Measurements from ENCODE around the gene SLC6A17.
A peak's percentile ranks its signal among the peaks of the same experiment; 100 is the strongest.

Gene SLC6A17

DNA sequence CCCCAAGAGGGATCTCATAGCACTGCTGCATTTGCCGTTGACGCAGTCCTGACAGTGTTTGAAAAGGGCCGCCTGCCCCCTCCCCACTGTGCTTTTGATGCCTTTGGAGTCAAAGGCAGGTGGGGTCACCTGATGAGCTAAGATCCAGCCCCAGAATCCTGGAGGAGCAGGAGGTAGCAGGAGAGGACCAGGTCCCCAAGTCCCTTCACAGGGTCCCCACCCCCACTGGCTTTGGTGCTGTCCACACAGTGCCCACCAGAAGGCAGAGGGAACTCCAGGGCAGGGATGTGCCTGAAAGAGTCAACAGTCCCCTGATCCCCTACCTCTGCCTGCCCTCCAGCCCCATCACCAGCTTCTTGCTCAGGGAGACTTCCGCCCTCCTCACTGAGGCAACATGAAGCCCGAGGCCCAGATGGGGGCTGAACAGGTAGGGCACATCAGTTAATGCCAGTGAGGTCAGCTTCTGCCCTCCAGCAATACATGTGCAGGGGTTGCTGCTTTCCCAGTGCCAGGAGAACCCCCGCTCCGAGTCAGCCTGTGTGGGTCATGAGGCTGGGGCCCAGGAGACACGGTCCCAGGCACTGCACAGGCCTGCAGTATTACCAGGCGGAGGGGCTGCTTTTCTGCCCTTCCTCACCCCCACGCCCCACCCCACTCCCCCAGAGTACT lies 51.0 kb downstream of the SLC6A17 start:
- no peak for DNase-seq (ENCODE audit: low read depth in 3 of 3)

DNA sequence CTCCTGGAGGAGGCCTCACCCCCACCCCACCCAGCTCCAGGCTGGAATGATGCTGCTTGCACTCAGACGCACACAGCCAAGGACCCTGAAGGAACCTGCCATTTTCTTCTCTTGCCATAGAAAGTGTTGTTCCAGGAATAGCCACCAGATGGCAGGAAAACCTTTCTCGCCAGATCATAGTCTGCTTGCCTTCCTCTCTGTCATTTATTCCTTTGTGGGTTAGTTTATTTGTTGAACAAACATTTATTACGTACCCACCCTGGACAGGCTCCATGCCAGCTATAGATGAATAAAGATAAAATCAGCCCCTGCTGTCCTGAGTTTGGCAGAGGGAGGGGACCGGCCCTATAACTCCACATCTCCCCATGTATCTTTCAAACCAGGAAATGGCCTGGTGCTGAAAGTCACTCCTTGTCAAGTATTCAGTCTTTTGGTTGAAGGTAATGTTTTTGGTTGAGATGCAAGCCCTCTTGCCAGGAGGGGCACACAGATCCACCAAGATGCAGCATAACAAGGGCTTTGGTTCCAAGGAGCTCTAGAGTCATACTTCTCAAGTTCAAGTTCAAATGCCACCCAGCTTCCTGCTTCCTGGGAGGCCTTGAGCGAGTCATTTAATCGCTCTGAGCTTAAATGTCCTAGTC lies 52.8 kb downstream of the SLC6A17 start:
- peak; percentile 44 to 63 (median 53) for DNase-seq (ENCODE audit: low read depth in 3 of 3)

DNA sequence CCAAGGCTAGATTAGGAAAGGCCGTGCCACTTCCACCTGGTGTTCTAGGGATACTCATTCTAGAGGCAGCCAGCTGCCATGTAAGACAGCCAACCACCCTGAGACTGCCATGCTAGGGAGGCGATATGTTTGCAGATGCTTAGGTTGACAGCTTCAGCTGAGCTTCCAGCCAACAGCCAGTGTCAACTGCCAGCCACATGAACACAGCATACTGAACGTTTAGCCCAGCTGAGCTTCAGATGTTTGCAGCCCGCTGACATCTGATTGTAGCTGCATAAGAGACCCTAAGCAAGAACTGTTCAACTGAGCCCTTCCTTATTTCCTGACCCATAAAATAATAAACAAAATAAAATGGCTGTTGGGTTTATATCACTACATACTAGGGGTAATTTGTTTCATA lies 54.9 kb downstream of the SLC6A17 start:
- DNase-seq (ENCODE audit: low read depth in 3 of 3) = no peak

DNA sequence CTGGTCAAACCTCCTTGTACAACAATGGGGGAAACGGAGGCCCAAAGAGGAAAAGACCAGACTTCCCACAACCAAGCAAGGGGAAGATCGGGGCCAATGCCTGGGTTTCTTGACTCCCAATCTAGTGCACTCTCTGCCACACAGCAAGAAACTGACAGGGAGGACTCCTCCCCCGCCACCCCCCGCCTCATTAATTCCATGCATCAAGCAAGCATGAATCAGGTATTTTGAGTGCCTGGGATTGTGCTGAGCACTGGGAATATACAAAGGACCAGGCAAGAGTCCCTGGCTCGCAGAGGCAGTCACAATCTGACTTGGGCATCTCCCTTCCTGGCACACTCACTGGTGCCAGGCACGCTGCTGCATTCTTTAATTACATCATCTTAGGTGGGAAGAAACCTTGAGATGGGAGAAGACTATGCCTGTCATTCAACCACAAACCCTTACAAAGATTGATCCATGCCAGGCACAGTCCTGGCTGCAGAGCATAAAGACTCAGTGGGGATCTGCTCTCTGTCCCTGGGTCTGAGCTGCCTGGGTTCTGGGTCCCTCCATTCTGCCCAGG lies 55.4 kb downstream of the SLC6A17 start:
- no peak for DNase-seq (ENCODE audit: low read depth in 3 of 3)

- no peak for DNase-seq (ENCODE audit: low read depth in 3 of 3)
These were observed 56.1 kb downstream of the SLC6A17 start for GRCh38 chr1:110206261-110206920.

DNA sequence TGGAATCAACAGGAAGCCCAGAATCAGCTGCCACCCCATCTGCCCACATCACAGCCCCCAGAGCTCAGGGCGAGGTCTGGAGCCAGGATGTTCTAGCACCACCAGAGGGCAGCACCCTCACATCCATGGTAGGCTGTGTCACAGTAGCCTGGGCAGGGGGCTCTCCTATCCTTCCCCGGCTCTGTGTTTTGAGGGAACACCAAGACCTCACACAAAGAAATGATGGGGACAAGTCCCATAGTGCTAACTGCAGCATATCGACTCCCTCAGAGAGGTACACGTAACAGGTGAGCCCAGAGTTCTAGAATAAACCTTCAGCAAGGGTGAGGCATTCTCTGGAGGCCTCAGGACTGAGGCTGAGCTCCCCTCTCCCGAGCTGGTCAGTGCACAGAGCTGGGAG lies 57.5 kb downstream of the SLC6A17 start:
- DNase-seq (ENCODE audit: low read depth in 3 of 3) = peak; percentile 52 to 71 (median 61)

DNA sequence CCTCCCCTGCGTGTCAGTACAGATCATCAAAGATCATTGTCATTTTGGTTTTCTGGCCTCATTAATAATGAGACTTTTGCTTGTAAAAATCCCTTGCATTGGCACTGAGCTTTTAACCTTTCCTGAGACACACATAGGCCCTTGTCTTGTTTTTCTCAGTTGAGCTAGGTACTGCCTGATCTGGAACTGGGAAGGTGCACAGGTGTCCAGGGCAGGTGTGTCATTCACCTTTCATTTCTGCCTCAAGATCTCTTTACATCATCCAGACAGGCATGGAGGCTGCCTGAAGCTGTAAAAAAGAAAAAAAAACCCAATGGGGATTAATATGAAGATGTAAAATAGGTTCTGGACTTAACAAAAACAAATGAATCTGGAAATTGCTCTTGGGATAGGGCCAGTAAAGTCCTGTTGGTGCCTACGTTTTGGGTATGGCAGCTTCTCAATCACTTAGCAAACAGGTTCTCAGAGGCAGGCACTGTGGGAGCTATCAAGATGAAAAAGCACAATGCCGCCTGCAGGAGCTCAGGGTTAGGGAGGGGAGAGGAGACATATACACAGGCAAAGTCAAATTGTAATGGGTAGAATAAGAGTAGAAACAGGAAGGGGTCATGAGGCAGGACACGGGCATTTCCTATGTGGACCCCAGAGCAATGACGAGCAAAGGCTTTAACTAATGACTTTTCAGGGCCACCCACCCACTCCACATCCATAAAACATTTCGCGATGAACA lies 58.8 kb downstream of the SLC6A17 start:
- no peak for DNase-seq (ENCODE audit: low read depth in 3 of 3)

DNA sequence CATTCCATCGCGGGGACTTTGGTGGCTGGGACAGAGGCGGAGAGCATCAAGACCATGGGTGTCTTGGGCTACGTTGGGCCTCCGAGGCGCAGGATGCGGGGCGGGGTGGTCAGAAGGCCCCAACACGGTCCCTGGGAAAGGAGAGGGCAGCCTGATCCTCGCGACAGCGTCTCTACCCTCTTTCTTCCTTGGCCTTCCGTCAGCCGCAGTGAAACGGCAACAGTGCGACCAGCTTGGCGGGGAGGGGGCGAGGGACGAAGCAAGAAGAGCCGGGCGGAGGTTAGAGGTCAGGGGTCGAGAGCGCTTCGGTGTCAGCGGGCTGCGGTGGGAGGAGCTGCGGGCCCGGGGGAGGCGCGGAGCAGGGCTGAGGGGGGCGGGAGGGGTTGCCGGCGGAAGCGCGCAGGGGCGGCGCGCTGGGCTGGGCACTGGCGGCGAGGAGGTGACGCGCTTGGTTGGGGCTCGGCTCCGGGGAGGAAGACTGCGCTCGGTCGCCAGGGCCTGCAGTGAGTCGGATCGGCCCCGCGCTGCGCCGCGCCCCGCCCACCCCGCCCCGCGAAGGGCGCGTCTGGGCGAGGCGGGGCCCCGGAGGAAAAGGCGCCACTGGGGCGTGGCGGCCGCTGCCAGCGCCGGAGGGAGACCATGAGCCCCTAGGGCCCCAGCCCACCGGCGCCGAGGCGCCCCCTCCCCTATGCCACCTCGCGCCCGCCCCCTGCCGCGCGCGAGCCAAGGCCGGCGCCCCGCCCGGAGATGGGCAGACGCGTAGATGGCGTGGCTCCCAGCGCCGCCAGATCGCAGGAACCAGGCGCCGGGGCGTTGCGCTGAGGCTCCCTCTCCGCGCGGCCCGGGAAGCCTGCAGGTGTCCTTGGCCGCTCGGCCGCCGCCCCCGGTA lies 59.7 kb downstream of the SLC6A17 start, which contains the start of gene KCNC4:
Gene KCNC4 (plus strand): TSS at position 600 of the 889 bp plus-strand sequence. CDS start 1,186 bp downstream, outside the sequence.
- DNase-seq (ENCODE audit: low read depth in 3 of 3) = peak; percentile 77 to 90 (median 83)

GRCh38 chr1:110210604-110211495 lies 60.6 kb downstream of the SLC6A17 start:
- DNase-seq (ENCODE audit: low read depth in 3 of 3) = peak in 2 of 3 experiments; percentile 21 to 49

DNA sequence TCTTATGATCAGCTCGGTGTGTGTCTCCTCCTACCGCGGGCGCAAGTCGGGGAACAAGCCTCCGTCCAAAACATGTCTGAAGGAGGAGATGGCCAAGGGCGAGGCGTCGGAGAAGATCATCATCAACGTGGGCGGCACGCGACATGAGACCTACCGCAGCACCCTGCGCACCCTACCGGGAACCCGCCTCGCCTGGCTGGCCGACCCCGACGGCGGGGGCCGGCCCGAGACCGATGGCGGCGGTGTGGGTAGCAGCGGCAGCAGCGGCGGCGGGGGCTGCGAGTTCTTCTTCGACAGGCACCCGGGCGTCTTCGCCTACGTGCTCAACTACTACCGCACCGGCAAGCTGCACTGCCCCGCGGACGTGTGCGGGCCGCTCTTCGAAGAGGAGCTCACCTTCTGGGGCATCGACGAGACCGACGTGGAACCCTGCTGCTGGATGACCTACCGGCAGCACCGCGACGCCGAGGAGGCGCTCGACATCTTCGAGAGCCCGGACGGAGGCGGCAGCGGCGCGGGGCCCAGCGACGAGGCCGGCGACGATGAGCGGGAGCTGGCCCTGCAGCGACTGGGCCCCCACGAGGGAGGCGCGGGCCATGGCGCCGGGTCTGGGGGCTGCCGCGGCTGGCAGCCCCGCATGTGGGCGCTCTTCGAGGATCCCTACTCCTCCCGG lies 61.3 kb downstream of the SLC6A17 start:
- peak in 2 of 3 experiments; percentile 12 to 39 for DNase-seq (ENCODE audit: low read depth in 3 of 3)

- DNase-seq (ENCODE audit: low read depth in 3 of 3) = no peak
These were observed 62.2 kb downstream of the SLC6A17 start for GRCh38 chr1:110212169-110213142.

- no peak for DNase-seq (ENCODE audit: low read depth in 3 of 3)
These were observed 62.8 kb downstream of the SLC6A17 start for GRCh38 chr1:110213143-110213540.

DNA sequence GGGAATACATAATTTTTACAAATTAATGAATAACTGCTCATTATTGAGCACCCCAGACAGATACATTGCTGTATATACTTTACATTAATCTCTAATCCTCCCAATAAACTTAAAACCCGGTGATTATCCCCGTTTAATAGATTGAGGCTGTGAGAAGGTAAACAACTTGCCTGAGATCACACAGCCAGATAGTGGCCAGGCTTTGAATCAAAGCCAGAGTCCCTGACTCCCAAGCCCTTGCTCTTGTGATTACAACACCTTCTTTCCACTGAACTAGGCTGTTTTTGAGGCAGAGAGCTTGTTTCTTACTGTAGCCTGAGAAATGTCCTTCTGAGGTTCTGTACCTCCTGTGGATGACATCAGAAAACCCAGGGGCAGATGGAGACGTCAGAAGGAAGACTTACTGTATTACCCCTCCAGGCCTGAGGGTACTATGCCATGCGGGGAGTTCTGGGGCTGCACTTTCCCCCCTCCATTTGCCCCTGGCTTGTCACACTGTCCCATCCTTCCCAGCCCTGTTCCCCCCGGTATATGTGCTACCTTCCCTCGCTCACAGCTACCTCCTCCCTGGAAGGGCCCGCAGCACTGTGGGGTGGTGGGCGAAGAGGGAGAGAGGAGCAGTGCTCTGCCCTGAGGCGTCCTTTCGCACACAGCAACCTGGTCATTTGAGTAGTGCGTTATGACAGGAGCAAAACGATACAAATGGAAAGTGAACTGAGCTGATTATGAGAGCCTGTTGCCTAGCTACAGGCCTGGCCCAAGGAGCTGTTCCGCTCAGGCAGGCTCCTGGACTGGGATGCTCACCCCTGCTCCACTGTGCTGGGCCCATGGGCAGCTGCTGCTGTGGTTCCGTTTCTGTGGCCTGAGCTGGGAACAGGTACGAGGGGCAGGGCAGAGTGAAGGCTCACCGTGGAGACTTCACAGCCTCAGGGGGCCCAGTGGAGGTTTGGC lies 64.4 kb downstream of the SLC6A17 start:
- DNase-seq (ENCODE audit: low read depth in 3 of 3) = no peak

- DNase-seq (ENCODE audit: low read depth in 3 of 3) = no peak
These were observed 65.6 kb downstream of the SLC6A17 start for GRCh38 chr1:110215621-110216515.

GRCh38 chr1:110216844-110217444 lies 66.7 kb downstream of the SLC6A17 start:
- no peak for DNase-seq (ENCODE audit: low read depth in 3 of 3)
